HepG2 (cell line): ENCODE data around the gene PDE1C. TPM values are rescaled to one million over a fixed set of nuclear protein-coding genes. Genes with fewer than 3 reads are reported as not detected.

ENCODE experiments used
- ATAC-seq: fragments of 200-7000 bp; cut with Tn5 transposase; 3 replicates; pipeline ENCODE4 v1.9.1; 2020; ENCODE audit warnings: mild to moderate bottlenecking, moderate library complexity
- BruUV-seq: library from RNA; stranded (reverse); fragments of 400-500 nt; replicated peaks from 2 replicates; lab custom pipeline; 2021; lab: Mats Ljungman, UMichigan
- CTCF ChIA-PET: fragments of 300-600 bp; formaldehyde crosslinking; extraction: SDS; loops from one replicate; lab custom pipeline; 2021; ENCODE audit warnings: low total read pairs, inconsistent platforms, low intra/inter-chr PET ratio; lab: Yijun Ruan, JAX
- POLR2A ChIA-PET: fragments of 350-600 bp; sonication (Branson Sonifier 250); formaldehyde crosslinking; loops from one replicate; lab custom pipeline; 2020; ENCODE audit warnings: antibody characterized with exemption, inconsistent platforms; lab: Yijun Ruan, JAX
- DNase-seq: peaks from one replicate; pipeline ENCODE4 v3.0.0-alpha.2; 2015; ENCODE audit warnings: low spot score
- FAIRE-seq: peaks from 3 replicates; lab custom pipeline; 2011; peaks lifted over from hg19 to GRCh38; lab: Jason Lieb, UNC
- H2AFZ ChIP-seq: one replicate; pipeline ENCODE4 v1.6.1; 2011; ENCODE audit warnings: low read length, inconsistent platforms
- H3K27ac ChIP-seq: fragments of 300-600 bp; 3 replicates; pipeline ENCODE4 v1.8.0; 2011; ENCODE audit warnings: mixed run types, mild to moderate bottlenecking, mixed read lengths, low read length, inconsistent platforms; ENCODE audit not compliant: insufficient read depth; ENCODE audit errors: extremely low read length
- H3K27me3 ChIP-seq, 2 experiments: fragments of 200-600 bp in 1 of 2; 2 replicates in 1 of 2; 3 replicates in 1 of 2; pipeline versions ENCODE4 v1.6.0 to v1.8.0; 2011; ENCODE audit warnings: low read length in 2 of 2, mild to moderate bottlenecking in 2 of 2, moderate library complexity in 2 of 2, inconsistent platforms in 1 of 2; ENCODE audit not compliant: insufficient read depth in 2 of 2, control insufficient read depth in 1 of 2
- H3K36me3 ChIP-seq, 2 experiments: fragments of 200-600 bp in 1 of 2; replicated peaks in 1 of 2; 2 replicates in 1 of 2; 3 replicates in 1 of 2; pipeline versions ENCODE4 v1.5.1 to v1.8.0; 2011; ENCODE audit warnings: low read length in 2 of 2, inconsistent platforms in 1 of 2; ENCODE audit not compliant: insufficient read depth in 2 of 2, control insufficient read depth in 1 of 2
- H3K4me1 ChIP-seq: 2 replicates; pipeline ENCODE4 v1.5.1; 2012; ENCODE audit warnings: low read length, inconsistent platforms; ENCODE audit not compliant: insufficient read depth
- H3K4me2 ChIP-seq: 2 replicates; pipeline ENCODE4 v1.6.0; 2011; ENCODE audit warnings: low read depth, low read length, inconsistent platforms
- H3K4me3 ChIP-seq, 3 experiments: fragments of 200-600 bp in 1 of 3; sonication (generic), shearing (Covaris generic) in 1 of 3; replicated peaks in 1 of 3; 2 replicates each; pipeline ENCODE4 v1.5.1; 2011 to 2016; ENCODE audit warnings: low read length in 3 of 3, inconsistent platforms in 2 of 3, low read depth in 2 of 3, mild to moderate bottlenecking in 2 of 3, control low read depth in 1 of 3, mixed read lengths in 1 of 3; ENCODE audit not compliant: insufficient read depth in 1 of 3
- H3K79me2 ChIP-seq: one replicate; pipeline ENCODE4 v1.6.1; 2011; ENCODE audit warnings: low read length, inconsistent platforms; ENCODE audit not compliant: insufficient read depth
- H3K9ac ChIP-seq: 2 replicates; pipeline ENCODE4 v1.6.0; 2011; ENCODE audit warnings: mild to moderate bottlenecking, low read depth, low read length, inconsistent platforms; ENCODE audit not compliant: insufficient read depth
- H3K9me3 ChIP-seq: 2 replicates; pipeline ENCODE4 v1.5.1; 2012; ENCODE audit warnings: mild to moderate bottlenecking, low read length
- H4K20me1 ChIP-seq: 2 replicates; pipeline ENCODE4 v1.6.0; 2011; ENCODE audit warnings: inconsistent platforms, mild to moderate bottlenecking, low read length, moderate library complexity; ENCODE audit not compliant: insufficient read depth
- ADNP ChIP-seq: sonication (generic); formaldehyde crosslinking; IDR thresholded peaks from 2 replicates; pipeline ENCODE4 v1.4.0; 2020; ENCODE audit warnings: missing genetic modification reagents
- ARID2 ChIP-seq: sonication (generic); formaldehyde crosslinking; IDR thresholded peaks from 2 replicates; pipeline ENCODE4 v1.8.1; 2022; ENCODE audit warnings: mild to moderate bottlenecking, missing genetic modification reagents, borderline replicate concordance
- FOXA3 ChIP-seq: IDR thresholded peaks from 2 replicates; pipeline ENCODE4 v1.6.1; 2016; ENCODE audit warnings: missing genetic modification reagents, missing compliant biosample characterization
- GMEB2 ChIP-seq: IDR thresholded peaks from 2 replicates; pipeline ENCODE4 v1.6.1; 2016; ENCODE audit warnings: missing biosample characterization, missing genetic modification reagents, low read depth
- JUN ChIP-seq: sonication (generic); formaldehyde crosslinking; IDR thresholded peaks from 2 replicates; pipeline ENCODE4 v1.4.0; 2020; ENCODE audit warnings: mild to moderate bottlenecking, missing genetic modification reagents
- MAFG ChIP-seq: sonication (generic); formaldehyde crosslinking; IDR thresholded peaks from 2 replicates; pipeline ENCODE4 v1.5.1; 2020; ENCODE audit warnings: mild to moderate bottlenecking, missing genetic modification reagents
- SALL2 ChIP-seq: sonication (generic); formaldehyde crosslinking; IDR thresholded peaks from 2 replicates; pipeline ENCODE4 v1.8.1; 2023; ENCODE audit warnings: mild to moderate bottlenecking, missing genetic modification reagents, inconsistent platforms
- SRSF1 ChIP-seq: fragments of 200-400 bp; formaldehyde crosslinking; optimal IDR thresholded peaks from 2 replicates; pipeline ENCODE3; 2017; ENCODE audit warnings: mild to moderate bottlenecking, low read depth, low read length, moderate library complexity
- TERF1 ChIP-seq: sonication (generic); formaldehyde crosslinking; IDR thresholded peaks from 2 replicates; pipeline ENCODE4 v1.8.0; 2022; ENCODE audit warnings: mild to moderate bottlenecking, missing genetic modification reagents, moderate library complexity
- ZFYVE20 ChIP-seq: sonication (generic); formaldehyde crosslinking; IDR thresholded peaks from 2 replicates; pipeline ENCODE4 v1.8.0; 2023; ENCODE audit warnings: low read depth, mild to moderate bottlenecking, moderate library complexity, missing genetic modification reagents, borderline replicate concordance
- ZNF205 ChIP-seq: IDR thresholded peaks from 2 replicates; pipeline ENCODE4 v1.6.1; 2018; ENCODE audit warnings: missing biosample characterization, missing genetic modification reagents
- ZNF251 ChIP-seq: sonication (generic); formaldehyde crosslinking; IDR thresholded peaks from 2 replicates; pipeline ENCODE4 v1.9.0; 2021; ENCODE audit warnings: mild to moderate bottlenecking, missing genetic modification reagents
- ZNF354B ChIP-seq: sonication (generic); formaldehyde crosslinking; IDR thresholded peaks from 2 replicates; pipeline ENCODE4 v1.8.0; 2022; ENCODE audit warnings: mild to moderate bottlenecking, missing genetic modification reagents
- ZNF589 ChIP-seq: sonication (generic); formaldehyde crosslinking; conservative IDR thresholded peaks from 2 replicates; pipeline ENCODE4 v1.8.0; 2022; ENCODE audit warnings: mild to moderate bottlenecking, moderate library complexity, missing genetic modification reagents
- ZNF720 ChIP-seq: sonication (generic); formaldehyde crosslinking; IDR thresholded peaks from 2 replicates; pipeline ENCODE4 v1.4.0; 2020; ENCODE audit warnings: missing genetic modification reagents
- WGBS: methylation state at CpG from one replicate; pipeline ENCODE4 v1.1.6; 2017; ENCODE audit warnings: low lambda C conversion rate; 5-methylcytosine and 5-hydroxymethylcytosine counted together
- in situ Hi-C: cut with HindIII; loops from 2 replicates; pipeline ENCODE4 v1.10.0; 2017; ENCODE audit warnings: low pct_unique_long_range_greater_than_20kb; ENCODE audit not compliant: extremely low pct_ligation_motif_present
- intact Hi-C: fragments of 100-400 bp; cut with micrococcal nuclease; formaldehyde crosslinking; loops from one replicate; pipeline ENCODE4 v1.10.0; 2022; ENCODE audit not compliant: unreplicated experiment
- polyA plus RNA-seq, 8 experiments: library from polyadenylated mRNA; depleted of rRNA in 3 of 8; stranded (reverse) in 7 of 8; unstranded in 1 of 8; fragments of >200 nt; fragmentation: Illumina TruSeq in 4 of 8; extraction: Trizol in 4 of 8; gene quantifications; 2 replicates each; pipeline versions ENCODE4 v1.2.1 to v1.2.3, GENCODE V29; 2011 to 2016; ENCODE audit warnings: low read depth in 4 of 8, missing spikeins in 1 of 8, mixed read lengths in 1 of 8; ENCODE audit not compliant: insufficient read depth in 1 of 8
- total RNA-seq, 5 experiments: library from RNA; depleted of rRNA; stranded (reverse); fragments of >200 nt; fragmentation: Illumina TruSeq; extraction: Trizol; gene quantifications; 2 replicates each; pipeline ENCODE4 v1.2.3, GENCODE V29; 2016; ENCODE audit warnings: low read depth in 1 of 5
- TF ChIP-seq, protein P1 (sequence below): sonication (generic); formaldehyde crosslinking; IDR thresholded peaks from 2 replicates; pipeline ENCODE4 v1.5.0; 2020; ENCODE audit warnings: mild to moderate bottlenecking, low read depth, missing genetic modification reagents, borderline replicate concordance

PDE1C gene
- total and polyA plus RNA-seq, 2 of the 13 experiments (the other 11 are each of a cell fraction or from before 2014, with no cell fraction given), result not detected

DNA sequence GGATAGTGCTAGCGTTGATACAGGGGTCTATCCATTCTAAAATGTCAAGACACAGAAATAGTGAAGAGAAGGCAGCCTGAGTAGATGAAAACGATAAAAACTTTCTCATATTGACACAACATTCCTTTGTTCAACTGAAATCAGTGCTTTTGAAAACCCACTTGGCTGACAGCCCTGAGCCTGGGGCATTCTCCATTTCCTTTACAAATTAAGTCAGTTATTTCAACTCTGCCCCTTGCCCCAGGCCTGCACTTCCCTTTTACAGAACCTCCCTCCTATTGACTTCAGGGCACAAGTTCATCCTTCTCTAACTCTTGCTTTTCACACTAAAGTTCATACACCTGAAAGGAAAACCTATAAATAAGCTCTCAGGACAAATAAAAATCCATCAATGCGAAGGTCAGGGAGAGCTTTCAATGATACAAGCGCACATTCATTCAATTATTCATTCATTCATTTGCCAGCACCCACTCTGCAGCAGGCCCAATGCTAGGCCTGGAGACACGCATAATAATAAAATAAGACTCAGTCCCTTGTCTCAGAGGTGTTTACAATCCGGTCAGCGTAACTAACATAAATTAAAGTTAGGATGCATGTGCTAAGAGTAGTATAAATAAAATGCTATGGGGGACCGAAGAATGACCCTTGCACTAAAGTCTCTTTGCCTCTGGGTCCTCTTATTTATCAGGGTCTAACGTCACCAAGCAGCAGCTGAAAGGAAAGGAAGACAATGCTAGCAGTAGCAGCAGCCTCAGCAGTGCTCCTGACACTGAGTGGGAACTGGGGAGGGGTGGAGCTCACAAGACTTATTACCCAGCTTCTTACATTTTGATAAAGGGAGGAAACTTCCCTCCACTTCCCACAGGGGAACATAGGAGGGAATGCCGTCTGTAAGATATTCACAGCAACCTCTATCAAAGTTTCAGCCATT is 134.8 kb downstream of the PDE1C start:
- Histone ChIP-seq H3K4me1 (no peaks in the 10 kb centered on the region), H3K27me3 (no peaks in the 10 kb centered on the region), H2AFZ (no peak overlapping the region), H4K20me1 (no peaks in the 10 kb centered on the region), H3K36me3 (no peaks in the 10 kb centered on the region), H3K27ac (no peak overlapping the region), H3K4me2 (no peak overlapping the region), H3K9ac (no peak overlapping the region), H3K9me3 (no peaks in the 10 kb centered on the region), H3K79me2 (no peaks in the 10 kb centered on the region), H3K4me3 (no peak overlapping the region)
- DNase-seq (no peak), FAIRE-seq (no peak), ATAC-seq (no peak)
- intact Hi-C loops (no loop called here), in situ Hi-C loops (no loop called here)
- CTCF ChIA-PET, result no interaction called here
- WGBS, result 14% methylated on average over 10 of the region's 10 CpGs
- TF ChIP-seq GMEB2, result no peak
- no peak for TF ChIP-seq MAFG
- no peak for TF ChIP-seq ZNF205 (CRISPR knock-in tag)
- no peak for TF ChIP-seq ZNF354B (CRISPR knock-in tag)
- TF ChIP-seq ZNF251 (CRISPR knock-in tag), result no peak
- no peak for TF ChIP-seq ADNP (CRISPR knock-in tag)
- no peak for TF ChIP-seq ZNF589 (CRISPR knock-in tag)
- TF ChIP-seq ARID2 (CRISPR knock-in tag), result no peak
- TF ChIP-seq, protein P1, sequence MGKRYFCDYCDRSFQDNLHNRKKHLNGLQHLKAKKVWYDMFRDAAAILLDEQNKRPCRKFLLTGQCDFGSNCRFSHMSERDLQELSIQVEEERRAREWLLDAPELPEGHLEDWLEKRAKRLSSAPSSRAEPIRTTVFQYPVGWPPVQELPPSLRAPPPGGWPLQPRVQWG, result no peak
- TF ChIP-seq ZFYVE20 (CRISPR knock-in tag), result no peak
- TF ChIP-seq JUN (CRISPR knock-in tag), result no peak
- no peak for TF ChIP-seq ZNF720
- no peak for TF ChIP-seq SRSF1
- no peak for TF ChIP-seq TERF1
- no peak for TF ChIP-seq SALL2 (CRISPR knock-in tag)
- TF ChIP-seq FOXA3 (CRISPR knock-in tag), result no peak
- BruUV-seq, result no TSS peak
- POLR2A ChIA-PET, result no interaction called here
